ENCODE results near the gene MED27. TPM values are rescaled to one million over a fixed set of nuclear protein-coding genes. Genes with fewer than 3 reads are reported as not detected.

Gene MED27
- total and polyA plus RNA-seq, 2 of the 4 experiments (the other 2 are of a cell fraction) = 50.2 to 63.4 TPM

GRCh38 chr9:132002643-132003318 is 76.9 kb downstream of the MED27 start:
- no peak overlapping the region for H3K4ac ChIP-seq (ENCODE audit: low read depth, low read length)
- H4K20me1 ChIP-seq (ENCODE audit: insufficient read depth, low read length) = no peaks in the 10 kb centered on the region
- H4K91ac ChIP-seq (ENCODE audit: insufficient read depth, low read depth, low read length) = no peak overlapping the region
- H3K4me3 ChIP-seq (ENCODE audit: insufficient read depth, low read depth, low read length) = no peak overlapping the region
- no peak overlapping the region for H2BK20ac ChIP-seq (ENCODE audit: low read depth, low read length)
- DNase-seq = no peak
- in situ Hi-C loops (cut with MboI; ENCODE audit: low sequenced_read_pairs) (no loop called here), dilution Hi-C loops (cut with HindIII; ENCODE audit: low sequenced_read_pairs, unreplicated experiment) (no loop called here), intact Hi-C loops (cut with micrococcal nuclease) (no loop called here)
- no peak overlapping the region for H4K5ac ChIP-seq (ENCODE audit: low read depth, low read length)
- H2BK15ac ChIP-seq (ENCODE audit: low read depth, low read length) = no peak overlapping the region
- ChIA-PET CTCF (no interaction called here), POLR2A (ENCODE audit: unreplicated experiment) (no interaction called here)
- H4K8ac ChIP-seq (ENCODE audit: low read depth in 2 of 2, low read length in 2 of 2) = no peak overlapping the region
- no peak overlapping the region for H3K4me2 ChIP-seq (ENCODE audit: low read depth, low read length)
- peaks cover 11% of the 10 kb centered on the region for H3K4me1 ChIP-seq (ENCODE audit: control insufficient read depth, insufficient read depth, low read length)
- no peak overlapping the region for H3K9ac ChIP-seq (ENCODE audit: low read depth, low read length)
- TF ChIP-seq CEBPB (IDR thresholded peaks at IDR 0.05; ENCODE audit: low read depth, low read length) = peak; percentile 5; the same call in 1 of the 2 replicates
- TF ChIP-seq NFE2L2 (IDR thresholded peaks at IDR 0.05; ENCODE audit: low read depth, low read length) = no peak
- no peak for TF ChIP-seq POLR2A (IDR thresholded peaks at IDR 0.05; ENCODE audit: low read depth, low read length)
- 100% methylated on average over 1 of the region's 7 CpGs; no CpG with 5 or more reads in 1 of the 2 experiments for WGBS, 2 experiments (ENCODE audit: extremely low coverage in 2 of 2, insufficient read length in 1 of 2)
- H2AFZ ChIP-seq (replicated peaks; ENCODE audit: low read length, poor library complexity) = no peak overlapping the region
- H3K36me3 ChIP-seq (ENCODE audit: control insufficient read depth, insufficient read depth, low read length) = no peaks in the 10 kb centered on the region
- H3K9me1 ChIP-seq (ENCODE audit: insufficient read depth, low read length) = peaks cover 11% of the 10 kb centered on the region
- H2AK9ac ChIP-seq (replicated peaks; ENCODE audit: low read depth, low read length, poor library complexity) = no peak overlapping the region
- no peak overlapping the region for H3K56ac ChIP-seq (ENCODE audit: extremely low read depth, insufficient read depth, low read length)
- peaks cover 4% of the 10 kb centered on the region for H3K9me3 ChIP-seq (ENCODE audit: control insufficient read depth, insufficient read depth, low read length)
- peaks cover 36 to 73% of the 10 kb centered on the region in 2 experiments for H3K79me1 ChIP-seq (ENCODE audit: low read depth in 1 of 2, low read length in 2 of 2)
- no peaks in the 10 kb centered on the region for H3K27me3 ChIP-seq (ENCODE audit: control insufficient read depth, insufficient read depth, low read length)
- no peak overlapping the region for H2AK5ac ChIP-seq (ENCODE audit: low read depth, low read length)
- no peak for ATAC-seq (ENCODE audit: low read depth)
- no peak overlapping the region for H3K27ac ChIP-seq (ENCODE audit: insufficient read depth, low read length)
- BruUV-seq (replicated peaks) = no TSS peak
- no peak overlapping the region for H2BK5ac ChIP-seq (ENCODE audit: low read depth, low read length, poor library complexity, severe bottlenecking)
- H3K18ac ChIP-seq (ENCODE audit: low read depth, low read length) = no peak overlapping the region
- H2BK120ac ChIP-seq (ENCODE audit: low read depth, low read length) = no peak overlapping the region
- H3K14ac ChIP-seq (replicated peaks; ENCODE audit: low read depth, low read length) = no peak overlapping the region
- no peak overlapping the region for H3K23ac ChIP-seq (ENCODE audit: low read depth, low read length)
